ENCODE measurements around the gene IPO5. TPM values are rescaled to one million over a fixed set of nuclear protein-coding genes. Genes with fewer than 3 reads are reported as not detected.

IPO5 gene
- total RNA-seq, 1 donor = 316 TPM

GRCh38 chr13:98071316-98071715 is 117.8 kb downstream of the IPO5 start:
- H3K79me2 ChIP-seq (ENCODE audit: insufficient read depth, low read length) = no peaks in the 10 kb centered on the region
- no peak for TF ChIP-seq CTCF (IDR thresholded peaks at IDR 0.05; ENCODE audit: extremely low read depth, low read depth, low read length)
- H3K27ac ChIP-seq (ENCODE audit: low read depth, low read length) = no peak overlapping the region
- H3K4me1 ChIP-seq (ENCODE audit: insufficient read depth, low read length) = no peaks in the 10 kb centered on the region
- no peaks in the 10 kb centered on the region for H3K36me3 ChIP-seq (ENCODE audit: insufficient read depth, low read length)
- H3K27me3 ChIP-seq (ENCODE audit: insufficient read depth, low read length) = no peaks in the 10 kb centered on the region
- no peak for DNase-seq (ENCODE audit: insufficient read length, low spot score, missing footprints)
- H3K4me2 ChIP-seq (ENCODE audit: insufficient read depth, low read length) = no peak overlapping the region
- no peak overlapping the region for H2AFZ ChIP-seq (ENCODE audit: low read length)
- H3K4me3 ChIP-seq (ENCODE audit: insufficient read depth, low read length) = no peak overlapping the region
- no peaks in the 10 kb centered on the region for H4K20me1 ChIP-seq (ENCODE audit: insufficient read depth, low read length)
- no peaks in the 10 kb centered on the region for H3K9me3 ChIP-seq (ENCODE audit: low read depth, low read length)

- Histone ChIP-seq H3K4me1 (ENCODE audit: insufficient read depth, low read length) (no peaks in the 10 kb centered on the region), H3K9me3 (ENCODE audit: low read depth, low read length) (no peaks in the 10 kb centered on the region), H4K20me1 (ENCODE audit: insufficient read depth, low read length) (no peaks in the 10 kb centered on the region), H3K27me3 (ENCODE audit: insufficient read depth, low read length) (no peaks in the 10 kb centered on the region), H3K27ac (ENCODE audit: low read depth, low read length) (no peak overlapping the region), H3K4me2 (ENCODE audit: insufficient read depth, low read length) (no peak overlapping the region), H2AFZ (ENCODE audit: low read length) (no peak overlapping the region), H3K79me2 (ENCODE audit: insufficient read depth, low read length) (no peaks in the 10 kb centered on the region), H3K36me3 (ENCODE audit: insufficient read depth, low read length) (no peaks in the 10 kb centered on the region), H3K4me3 (ENCODE audit: insufficient read depth, low read length) (no peak overlapping the region)
- DNase-seq (ENCODE audit: insufficient read length, low spot score, missing footprints) = no peak
- no peak for TF ChIP-seq CTCF (IDR thresholded peaks at IDR 0.05; ENCODE audit: extremely low read depth, low read depth, low read length)
These were observed 119.0 kb downstream of the IPO5 start for GRCh38 chr13:98072476-98072875.

Small RNA genes lying within 50 kb of the gene (small RNA-seq; reads per million reads assigned to genes)
- not detected for gene FTLP8

Other genes with a start within 250 kb of the IPO5 start
- gene FARP1, start 189.4 kb downstream of the IPO5 start, total RNA-seq = 30.6 and 36.2 TPM in 2 replicates
- gene RNF113B, start 223.6 kb downstream of the IPO5 start, total RNA-seq = not detected in 2 replicates

Measured in osteoblast (primary cell).